Activated CD4-positive, alpha-beta T cell treated with anti-CD3 and anti-CD28 coated beads for 48 hours (primary cell): ENCODE measurements around the gene SEMA4F.
A peak's percentile ranks its signal among the peaks of the same experiment; 100 is the strongest.
"Not testable (repeated sequence)": the region's sequence is repeated elsewhere in the genome, so short reads cannot be mapped to it uniquely, and the experiment has no call there.

Experiments
- DNase-seq: peaks from one replicate; pipeline ENCODE4 v3.0.0-alpha.2; 2020

Gene SEMA4F, protein sequence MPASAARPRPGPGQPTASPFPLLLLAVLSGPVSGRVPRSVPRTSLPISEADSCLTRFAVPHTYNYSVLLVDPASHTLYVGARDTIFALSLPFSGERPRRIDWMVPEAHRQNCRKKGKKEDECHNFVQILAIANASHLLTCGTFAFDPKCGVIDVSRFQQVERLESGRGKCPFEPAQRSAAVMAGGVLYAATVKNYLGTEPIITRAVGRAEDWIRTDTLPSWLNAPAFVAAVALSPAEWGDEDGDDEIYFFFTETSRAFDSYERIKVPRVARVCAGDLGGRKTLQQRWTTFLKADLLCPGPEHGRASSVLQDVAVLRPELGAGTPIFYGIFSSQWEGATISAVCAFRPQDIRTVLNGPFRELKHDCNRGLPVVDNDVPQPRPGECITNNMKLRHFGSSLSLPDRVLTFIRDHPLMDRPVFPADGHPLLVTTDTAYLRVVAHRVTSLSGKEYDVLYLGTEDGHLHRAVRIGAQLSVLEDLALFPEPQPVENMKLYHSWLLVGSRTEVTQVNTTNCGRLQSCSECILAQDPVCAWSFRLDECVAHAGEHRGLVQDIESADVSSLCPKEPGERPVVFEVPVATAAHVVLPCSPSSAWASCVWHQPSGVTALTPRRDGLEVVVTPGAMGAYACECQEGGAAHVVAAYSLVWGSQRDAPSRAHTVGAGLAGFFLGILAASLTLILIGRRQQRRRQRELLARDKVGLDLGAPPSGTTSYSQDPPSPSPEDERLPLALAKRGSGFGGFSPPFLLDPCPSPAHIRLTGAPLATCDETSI

GRCh38 chr2:74653985-74654882, at the start of gene SEMA4F:
Gene SEMA4F (plus strand): TSS chr2:74654247. CDS start chr2:74654377, 130 bp downstream.
- DNase-seq = peak; percentile 97

- DNase-seq = no peak
Observed at GRCh38 chr2:74606927-74607326, 47.1 kb upstream of the SEMA4F start.

DNA sequence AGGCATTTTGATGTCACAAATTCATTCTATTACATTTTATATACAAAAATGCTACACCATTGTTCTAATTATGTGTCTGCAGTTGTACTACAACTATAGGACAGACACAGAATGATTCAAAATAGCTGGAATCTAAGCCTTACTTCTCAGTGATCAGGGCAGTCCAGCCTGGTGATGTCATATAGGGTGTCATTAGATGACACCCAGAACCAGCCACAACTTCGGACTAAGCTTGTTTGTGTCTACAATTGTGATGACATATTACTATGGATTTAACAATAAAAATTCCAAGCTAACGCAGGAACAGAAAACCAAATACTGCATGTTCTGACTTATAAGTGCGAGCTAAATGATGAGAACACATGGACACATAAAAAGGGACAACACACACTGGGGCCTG, 36.9 kb upstream of the SEMA4F start:
- DNase-seq = no peak

DNA sequence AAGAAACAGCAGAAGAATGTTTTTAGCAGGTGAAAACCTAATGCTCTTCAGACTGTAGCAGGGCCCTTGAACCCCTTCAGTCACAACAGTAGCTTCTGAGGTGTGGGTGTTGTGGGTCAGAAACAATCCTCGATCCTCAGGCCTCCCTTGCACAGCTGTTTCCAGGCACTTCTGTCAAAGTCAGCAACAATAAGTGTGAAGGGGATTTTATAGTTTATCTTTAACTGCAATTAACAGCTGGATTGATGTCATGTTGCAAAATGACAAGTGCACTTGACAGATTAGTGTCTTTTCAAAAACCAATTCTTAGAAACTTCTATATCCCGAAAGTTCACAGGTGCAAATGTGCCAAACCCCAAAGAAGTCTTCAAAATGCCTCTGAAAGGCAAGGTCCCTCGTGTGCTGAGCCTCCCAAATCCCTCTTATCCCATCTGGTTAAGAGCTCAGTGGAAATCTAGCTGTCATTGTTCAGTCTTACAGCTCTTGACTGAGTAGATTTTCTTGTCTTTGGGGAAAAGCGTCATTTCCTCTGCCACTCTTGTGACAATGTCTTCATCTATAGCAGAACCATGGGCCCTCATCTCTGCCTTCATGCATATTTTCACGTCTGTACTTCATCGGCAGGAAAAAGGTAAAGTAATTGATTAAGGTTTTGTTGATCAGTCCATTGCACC, 35.5 kb upstream of the SEMA4F start:
- no peak for DNase-seq

DNA sequence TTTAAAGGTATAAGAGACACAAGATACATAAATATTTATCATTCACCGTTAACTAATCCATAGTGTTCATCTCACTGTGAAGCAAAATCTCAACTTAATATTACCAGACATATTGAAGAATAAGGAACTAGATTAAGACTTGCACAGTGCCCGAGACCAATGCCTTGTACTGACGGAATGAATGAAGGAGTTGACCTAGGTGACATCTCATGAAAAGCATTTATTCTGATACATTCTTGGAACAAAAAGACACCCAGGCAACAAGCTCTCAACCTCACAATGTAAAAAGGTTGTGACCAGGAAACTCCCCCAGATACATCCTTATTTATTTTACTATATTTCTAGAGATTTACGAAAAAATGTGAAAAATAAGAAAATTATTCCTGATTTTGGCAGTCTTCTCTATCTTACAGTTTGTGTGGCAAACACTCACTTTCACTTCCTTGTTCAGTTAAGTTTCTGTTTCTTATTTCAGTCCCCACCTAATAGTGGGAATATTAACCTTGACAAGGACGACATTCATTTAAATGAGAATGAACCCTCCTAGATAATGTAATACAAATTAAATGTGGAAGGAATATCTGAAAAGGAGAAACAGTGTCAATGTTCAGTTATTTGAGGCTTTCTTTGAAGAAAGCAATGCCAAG, 34.3 kb upstream of the SEMA4F start:
- no peak for DNase-seq

- DNase-seq = no peak
Observed at GRCh38 chr2:74620671-74621070, 33.4 kb upstream of the SEMA4F start.

- no peak for DNase-seq
Observed at GRCh38 chr2:74625658-74626425, 28.2 kb upstream of the SEMA4F start.

GRCh38 chr2:74628538-74629105, 25.4 kb upstream of the SEMA4F start:
- no peak for DNase-seq

- DNase-seq = not testable (repeated sequence)
Observed at GRCh38 chr2:74630454-74630853, 23.6 kb upstream of the SEMA4F start.

DNA sequence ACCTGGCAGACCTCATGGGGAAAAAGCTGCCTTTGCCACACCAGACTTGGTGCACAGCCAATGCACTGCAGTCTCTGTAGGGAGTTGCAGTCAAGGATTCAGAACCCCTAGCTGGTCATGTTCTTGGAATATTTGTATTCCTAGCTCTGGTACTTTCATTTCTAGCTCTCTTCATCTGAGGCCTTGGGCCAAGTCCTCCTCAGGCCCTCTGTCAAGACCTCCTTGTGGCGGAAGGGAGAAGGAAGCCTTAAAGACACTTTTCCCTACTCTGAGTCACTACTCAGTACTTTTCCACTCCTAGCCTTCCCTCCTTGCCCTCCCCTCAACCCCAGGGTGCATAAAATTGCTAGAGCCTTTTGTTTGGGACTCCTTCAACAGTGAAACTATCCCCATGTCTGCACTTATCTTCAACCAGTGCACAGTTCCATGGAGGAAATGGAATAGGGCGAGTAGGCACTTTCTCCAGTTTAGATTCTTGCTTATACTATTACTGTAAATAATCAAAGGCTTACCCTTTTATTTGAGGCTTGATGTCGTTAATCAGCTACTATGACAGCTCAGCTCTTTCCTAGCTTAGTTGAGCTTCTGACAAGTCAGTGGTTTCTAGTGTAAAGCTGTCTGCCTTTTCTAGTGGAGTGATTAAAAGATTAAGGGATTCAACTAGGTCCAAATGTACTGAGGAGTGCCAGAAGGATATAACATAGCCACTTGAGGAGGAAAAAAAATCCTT, 21.7 kb upstream of the SEMA4F start:
- no peak for DNase-seq

- no peak for DNase-seq
Observed at GRCh38 chr2:74632939-74633312, 21.1 kb upstream of the SEMA4F start.

DNA sequence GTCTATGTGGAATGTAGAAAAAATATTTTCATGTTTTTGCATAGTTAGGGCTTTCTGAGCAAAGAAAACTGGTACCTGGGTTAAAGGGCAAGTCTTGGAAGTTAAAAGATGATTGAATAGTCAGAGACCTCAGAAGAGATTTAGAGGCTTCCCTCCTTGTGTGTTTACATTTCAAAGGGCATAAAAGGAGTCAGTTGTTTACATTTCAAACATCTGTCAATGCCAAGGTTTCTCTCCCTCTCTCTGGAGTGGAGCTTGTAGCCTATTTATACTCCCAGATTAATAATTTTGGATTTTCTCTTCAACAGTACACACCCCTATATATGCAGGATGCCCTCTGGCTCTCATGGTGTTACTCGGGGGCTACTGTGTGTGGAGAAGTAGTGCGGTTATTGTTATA, 14.5 kb upstream of the SEMA4F start:
- no peak for DNase-seq

- no peak for DNase-seq
Observed at GRCh38 chr2:74645344-74645743, 8.7 kb upstream of the SEMA4F start.

GRCh38 chr2:74646201-74646600, 7.8 kb upstream of the SEMA4F start:
- DNase-seq = no peak

GRCh38 chr2:74646834-74647482, 7.1 kb upstream of the SEMA4F start:
- no peak for DNase-seq

DNA sequence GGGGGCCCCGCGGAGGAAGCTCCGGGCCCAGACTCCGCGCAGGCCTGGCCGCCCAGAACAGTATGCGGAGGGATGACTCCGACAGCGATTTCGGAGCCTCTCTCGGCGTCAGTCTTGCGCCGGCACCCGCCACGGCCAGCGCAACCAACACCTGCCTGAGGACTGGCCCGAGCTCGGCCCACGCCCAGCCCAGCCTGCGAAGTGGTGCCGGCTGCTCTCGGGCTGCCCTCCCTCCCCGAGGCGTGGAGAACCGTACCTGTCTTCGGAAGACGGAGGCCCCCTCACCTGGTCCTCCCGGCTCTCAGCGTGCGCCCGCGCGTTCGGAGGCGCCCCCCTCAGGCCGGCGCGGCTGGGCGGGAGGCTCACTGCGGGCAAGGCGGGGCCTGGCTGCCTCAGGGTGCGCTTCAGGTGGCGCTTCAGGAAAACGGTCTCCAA, 6.0 kb upstream of the SEMA4F start, which contains the start of gene M1AP:
M1AP (minus strand) TSS at position 322 of the 435 bp plus-strand sequence. CDS start 8,055 bp downstream, outside the sequence.
- DNase-seq = peak; percentile 22

DNA sequence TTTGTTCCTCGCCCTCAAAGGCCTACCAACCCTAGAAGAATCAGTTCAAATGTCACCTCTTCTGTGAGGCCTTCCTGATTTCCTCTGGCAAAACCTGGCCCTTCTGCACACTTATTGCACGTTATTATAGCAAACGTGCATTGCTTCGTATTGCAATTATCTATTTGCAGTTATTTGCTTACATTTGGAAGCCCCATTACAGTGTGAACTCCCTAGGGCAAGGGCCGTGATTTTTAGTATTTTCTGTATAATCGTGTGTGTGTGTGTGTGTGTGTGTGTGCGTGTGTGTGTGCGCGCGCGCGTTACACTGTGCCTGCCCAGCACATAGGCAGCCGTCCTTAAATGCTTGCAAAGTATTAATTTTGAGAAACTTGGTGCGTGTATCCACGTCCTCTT, 460 bp upstream of the SEMA4F start:
- DNase-seq = no peak

DNA sequence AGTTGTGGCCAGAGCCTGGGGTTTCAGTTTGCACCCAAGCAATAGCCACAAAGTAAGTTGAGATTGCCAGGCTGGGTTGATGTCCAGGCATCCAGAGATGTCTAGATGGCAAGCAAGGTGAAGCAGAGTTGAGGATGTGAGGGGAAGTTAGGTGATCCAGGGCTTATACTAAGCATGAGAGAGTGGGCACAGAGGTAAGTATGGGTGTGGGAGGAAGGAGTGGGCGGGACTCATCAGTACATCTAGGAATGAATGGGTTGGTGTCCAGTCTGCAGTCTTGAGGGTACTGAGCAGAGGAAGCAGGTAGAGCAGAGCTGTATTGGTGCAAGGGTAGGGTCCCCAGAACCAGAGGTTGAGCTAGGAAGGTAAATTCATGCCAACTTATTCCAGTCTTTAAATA, 1.5 kb downstream of the SEMA4F start:
- no peak for DNase-seq

DNA sequence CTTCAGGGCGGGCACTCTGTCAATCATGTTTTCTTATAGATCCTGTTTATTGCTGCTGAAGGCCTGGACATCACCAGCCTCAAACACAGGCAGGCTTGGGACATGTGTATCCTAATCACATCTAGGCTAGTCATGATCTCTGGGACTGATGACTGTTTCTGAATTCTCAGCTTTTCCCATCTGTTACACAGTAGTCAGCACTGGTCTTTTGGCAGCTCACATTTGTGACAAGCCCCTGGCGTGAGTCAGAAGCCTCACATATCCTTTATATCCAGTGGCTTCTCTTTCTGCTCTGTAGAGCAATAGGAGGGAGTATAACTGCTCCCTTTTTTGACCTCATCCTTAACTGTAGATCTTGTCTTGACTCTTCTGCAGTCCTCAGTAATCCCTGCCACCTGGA, 4.5 kb downstream of the SEMA4F start:
- no peak for DNase-seq
